HK-2 (cell line): ENCODE results near the gene TACSTD2.
A peak's percentile ranks its signal among the peaks of the same experiment; 100 is the strongest.
"Not testable (repeated sequence)": the region's sequence is repeated elsewhere in the genome, so short reads cannot be mapped to it uniquely, and the experiment has no call there.

Experiments
- DNase-seq: peaks from one replicate; pipeline ENCODE4 v3.0.0-alpha.2; 2018; ENCODE audit not compliant: unreplicated experiment

TACSTD2 gene, protein sequence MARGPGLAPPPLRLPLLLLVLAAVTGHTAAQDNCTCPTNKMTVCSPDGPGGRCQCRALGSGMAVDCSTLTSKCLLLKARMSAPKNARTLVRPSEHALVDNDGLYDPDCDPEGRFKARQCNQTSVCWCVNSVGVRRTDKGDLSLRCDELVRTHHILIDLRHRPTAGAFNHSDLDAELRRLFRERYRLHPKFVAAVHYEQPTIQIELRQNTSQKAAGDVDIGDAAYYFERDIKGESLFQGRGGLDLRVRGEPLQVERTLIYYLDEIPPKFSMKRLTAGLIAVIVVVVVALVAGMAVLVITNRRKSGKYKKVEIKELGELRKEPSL

DNA sequence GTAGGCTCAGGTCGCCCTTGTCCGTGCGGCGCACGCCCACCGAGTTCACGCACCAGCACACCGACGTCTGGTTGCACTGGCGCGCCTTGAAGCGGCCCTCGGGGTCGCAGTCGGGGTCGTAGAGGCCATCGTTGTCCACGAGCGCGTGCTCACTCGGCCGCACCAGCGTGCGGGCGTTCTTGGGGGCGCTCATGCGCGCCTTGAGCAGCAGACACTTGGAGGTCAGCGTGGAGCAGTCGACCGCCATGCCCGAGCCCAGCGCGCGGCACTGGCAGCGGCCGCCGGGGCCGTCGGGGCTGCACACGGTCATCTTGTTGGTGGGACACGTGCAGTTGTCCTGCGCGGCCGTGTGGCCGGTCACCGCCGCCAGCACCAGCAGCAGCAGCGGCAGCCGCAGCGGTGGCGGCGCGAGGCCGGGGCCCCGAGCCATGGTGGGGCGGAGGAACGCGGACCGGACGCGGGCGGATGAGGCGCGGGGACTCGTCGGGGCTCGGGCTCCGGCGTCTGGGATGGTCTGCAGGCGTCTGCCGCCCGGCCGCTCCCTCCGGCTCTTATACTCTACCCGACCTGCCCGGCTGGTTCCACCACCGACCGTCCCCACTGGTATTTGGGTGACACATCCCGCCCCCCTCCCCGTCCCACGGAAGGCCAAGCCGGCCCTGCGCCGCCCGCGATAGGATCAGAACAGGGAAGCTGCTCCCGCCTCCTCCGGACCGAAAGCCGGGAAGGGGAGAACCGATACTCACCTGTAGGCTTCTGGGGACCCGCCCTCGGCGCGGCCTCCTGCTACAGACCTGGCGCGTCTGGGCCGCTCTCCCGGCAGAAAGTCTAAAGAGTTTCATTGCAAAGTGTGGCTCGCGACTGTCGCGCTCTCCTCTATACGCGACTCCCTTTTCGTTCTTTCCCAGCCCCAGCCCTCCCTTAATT, at the start of gene TACSTD2:
Gene TACSTD2, minus strand, starts transcription at position 526 of the 927 bp plus-strand sequence. Its CDS starts 96 bp downstream, at position 430.
- no peak for DNase-seq

DNA sequence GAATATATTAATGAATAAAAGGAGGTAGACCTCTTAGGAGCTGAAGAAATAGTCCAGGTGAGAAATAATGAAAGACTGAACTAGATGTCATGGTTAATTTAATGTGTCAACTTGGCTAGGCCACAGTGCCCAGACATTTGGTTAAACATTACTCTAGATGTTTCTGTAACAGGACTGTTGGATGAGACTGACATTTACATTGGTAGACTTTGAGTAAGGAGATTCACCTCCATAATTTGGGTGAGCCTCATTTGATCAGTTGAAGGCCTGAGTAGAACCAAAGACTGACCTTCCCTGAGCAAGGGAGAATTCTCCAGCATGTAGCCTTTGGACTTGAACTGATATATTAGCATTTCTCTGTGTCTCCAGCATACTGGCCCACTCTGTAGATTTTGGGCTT, 49.2 kb upstream of the TACSTD2 start:
- no peak for DNase-seq

DNA sequence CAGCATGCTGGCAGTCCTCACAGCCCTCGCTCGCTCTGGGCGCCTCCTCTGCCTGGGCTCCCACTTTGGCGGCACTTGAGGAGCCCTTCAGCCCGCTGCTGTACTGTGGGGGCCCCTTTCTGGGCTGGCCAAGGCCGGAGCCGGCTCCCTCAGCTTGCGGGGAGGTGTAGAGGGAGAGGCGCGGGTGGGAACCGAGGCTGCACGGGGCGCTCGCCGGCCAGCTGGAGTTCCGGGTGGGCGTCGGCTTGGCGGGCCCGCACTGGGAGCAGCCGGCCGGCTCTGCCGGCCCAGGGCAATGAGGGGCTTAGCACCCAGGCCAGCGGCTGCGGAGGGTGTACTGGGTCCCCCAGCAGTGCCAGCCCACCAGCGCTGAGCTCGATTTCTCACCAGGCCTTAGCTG, 46.2 kb upstream of the TACSTD2 start:
- not testable (repeated sequence) for DNase-seq

DNA sequence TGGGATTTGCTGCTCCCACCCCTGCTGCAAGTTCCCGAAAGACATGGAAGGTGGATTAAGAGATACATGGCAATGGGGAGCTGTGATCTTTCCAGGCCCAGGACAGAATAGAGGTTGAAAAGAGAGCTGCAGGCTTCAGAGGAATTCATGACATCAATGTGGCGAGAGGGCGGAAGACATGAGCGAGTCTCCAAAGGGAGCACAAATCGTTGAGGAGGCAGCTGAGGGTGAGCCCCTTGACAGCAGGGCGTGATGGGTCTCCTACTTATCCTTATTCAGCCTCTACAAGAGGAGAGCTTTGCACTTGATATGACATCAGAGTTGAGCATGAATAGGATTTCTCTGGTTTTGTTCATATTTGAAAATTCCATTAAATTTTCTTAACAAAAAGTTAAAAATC, 45.5 kb upstream of the TACSTD2 start:
- no peak for DNase-seq

DNA sequence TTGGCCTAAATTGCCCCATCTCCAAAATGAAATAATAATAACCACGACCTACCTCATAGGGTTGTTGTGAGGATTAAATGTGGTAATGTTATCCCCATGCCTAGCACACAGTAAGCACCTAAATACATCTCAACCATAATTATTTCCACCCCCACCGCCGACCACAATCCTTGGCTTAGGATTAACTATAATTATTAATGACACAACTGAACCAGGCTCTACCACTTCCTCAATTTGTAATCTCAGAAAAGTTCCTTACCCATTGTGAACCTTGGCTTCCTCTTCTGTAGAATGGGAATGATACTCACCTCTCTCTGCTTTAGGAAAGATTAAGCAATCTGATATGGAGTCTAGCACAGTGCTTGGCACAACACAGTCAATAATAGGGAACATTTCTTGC, 44.3 kb upstream of the TACSTD2 start:
- no peak for DNase-seq

DNA sequence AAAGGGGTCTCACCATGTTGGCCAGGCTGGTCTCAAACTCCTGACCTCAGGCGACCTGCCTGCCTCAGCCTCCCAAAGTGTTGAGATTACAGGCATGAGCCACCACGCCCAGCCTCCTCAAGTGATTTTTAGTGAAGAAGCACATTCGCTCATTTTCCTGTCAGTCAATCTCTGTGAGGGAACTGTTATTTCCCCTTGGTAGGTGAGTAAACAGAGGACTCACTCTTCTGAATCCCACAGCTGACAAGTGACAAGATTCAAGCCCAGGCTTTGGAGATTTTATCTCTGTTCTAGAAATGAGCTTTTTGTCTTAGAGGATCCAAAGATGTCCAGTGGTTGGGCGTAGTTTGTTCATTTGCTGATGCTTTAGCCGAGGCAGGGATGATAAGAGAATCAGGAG, 43.9 kb upstream of the TACSTD2 start:
- DNase-seq = no peak

DNA sequence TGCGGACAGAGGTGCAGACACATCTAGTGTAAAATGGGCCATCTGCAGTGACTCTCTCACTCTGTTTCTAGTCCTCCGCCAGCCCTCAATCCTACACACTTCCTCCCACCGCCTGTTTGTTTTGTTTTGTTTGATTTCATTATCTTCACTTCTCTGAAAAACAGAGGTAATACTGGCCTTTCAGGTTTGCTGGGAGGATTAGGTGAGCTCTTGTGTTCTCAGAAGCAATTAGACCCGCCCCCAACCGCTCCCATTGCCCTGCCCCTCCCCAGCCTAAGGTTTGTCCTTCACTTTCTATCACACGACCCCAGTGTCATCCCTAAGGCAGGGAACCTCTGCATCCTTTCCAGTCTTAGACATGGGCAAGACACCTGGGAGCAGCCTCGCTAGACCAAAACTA, 43.2 kb upstream of the TACSTD2 start:
- no peak for DNase-seq

DNA sequence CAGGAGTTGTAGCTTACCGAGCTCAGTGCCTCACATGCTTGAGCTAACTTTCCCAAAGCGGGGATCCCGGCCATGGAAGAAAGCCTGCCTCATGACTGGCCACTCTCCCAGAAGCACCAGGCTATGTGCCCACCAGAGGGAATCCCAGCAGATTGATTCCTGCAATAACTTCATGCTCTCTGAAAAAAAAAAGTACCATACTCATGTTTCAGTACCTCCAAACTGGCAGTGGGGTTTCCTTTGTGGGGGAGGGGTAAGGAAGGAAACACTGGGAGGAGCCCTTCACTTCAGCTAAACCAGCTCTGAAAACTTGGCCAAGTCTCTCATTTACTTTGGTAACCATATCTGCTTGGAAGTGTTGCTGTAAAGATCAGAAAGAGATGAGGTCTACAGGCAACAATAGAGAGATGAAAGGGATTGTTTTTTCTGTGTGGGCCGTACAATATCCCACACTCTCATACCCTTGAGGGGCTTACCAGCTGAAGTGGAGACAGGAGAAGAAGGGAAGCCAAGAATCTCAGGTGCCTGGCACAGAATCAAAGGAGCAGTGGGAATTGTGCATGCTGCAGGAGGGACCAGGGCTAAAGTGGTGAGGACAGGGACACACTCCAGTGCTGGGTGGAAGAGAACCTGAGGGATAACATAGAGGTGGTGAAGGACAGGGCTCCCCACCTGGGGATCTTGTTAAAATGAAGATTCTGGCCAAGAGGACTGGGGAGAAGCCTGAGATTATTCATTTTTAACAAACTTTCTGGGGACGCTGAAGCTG, 42.4 kb upstream of the TACSTD2 start:
- DNase-seq = no peak

DNA sequence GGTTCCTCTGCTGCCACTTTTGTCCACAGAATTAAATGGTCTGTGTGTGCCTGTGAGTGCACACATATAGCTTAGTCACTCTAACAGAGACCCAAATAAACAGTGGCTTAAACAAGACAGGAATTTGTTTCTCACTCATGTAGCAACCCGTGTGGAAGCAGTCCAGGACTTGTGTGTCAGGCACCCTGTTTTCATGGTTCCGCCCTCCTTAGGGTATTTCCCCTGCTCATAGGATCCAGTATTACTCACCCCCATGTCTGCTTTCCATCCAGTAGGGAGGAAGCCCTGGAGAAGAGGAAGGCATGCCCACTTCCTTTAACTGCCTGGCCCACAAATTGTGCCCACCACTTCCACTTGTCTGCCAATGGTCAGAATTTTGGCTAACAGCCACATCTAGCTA, 41.3 kb upstream of the TACSTD2 start:
- peak; percentile 58 for DNase-seq

DNA sequence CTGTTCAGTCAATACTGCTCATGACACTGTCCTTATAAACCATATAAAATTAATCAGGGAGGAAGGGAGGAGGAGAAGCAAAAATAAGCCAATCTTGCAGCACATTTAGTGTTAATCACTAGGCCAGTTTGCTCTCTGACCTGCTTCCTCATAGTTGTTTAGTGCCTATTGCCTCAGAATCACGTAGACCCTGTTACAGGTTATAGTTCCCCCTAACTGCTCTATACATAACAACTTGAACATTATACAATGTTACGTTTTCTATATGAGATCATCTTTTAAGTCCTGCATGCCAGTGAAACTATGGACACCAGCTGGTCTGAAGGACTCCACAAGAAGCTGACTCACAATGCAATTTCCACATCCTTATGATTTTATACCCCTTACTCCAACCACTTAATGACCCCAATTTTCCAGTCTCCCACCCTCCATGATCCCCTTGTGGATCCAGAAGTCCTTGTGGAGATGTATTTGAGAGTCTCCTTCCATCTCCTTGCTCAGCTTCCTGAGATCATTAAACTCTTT, 34.9 kb upstream of the TACSTD2 start:
- no peak for DNase-seq

DNA sequence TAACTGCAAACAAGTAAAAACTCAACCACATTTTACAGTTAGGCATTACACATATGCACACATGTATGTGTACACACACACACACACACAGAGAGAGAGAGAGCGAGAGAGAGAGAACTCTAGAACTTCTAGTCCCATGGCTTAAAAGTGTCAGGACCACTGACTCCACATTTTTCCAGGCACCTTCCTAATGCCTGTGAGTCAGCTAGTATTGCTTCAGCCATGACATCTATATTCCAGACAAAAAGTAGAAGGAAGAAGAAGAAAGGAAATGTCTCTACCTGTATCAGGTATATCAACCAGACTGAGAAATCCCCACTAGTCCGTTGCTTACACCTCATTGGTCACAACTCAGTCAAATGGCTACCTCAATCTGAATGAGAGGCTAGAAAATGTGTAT, 31.9 kb upstream of the TACSTD2 start:
- DNase-seq = no peak

DNA sequence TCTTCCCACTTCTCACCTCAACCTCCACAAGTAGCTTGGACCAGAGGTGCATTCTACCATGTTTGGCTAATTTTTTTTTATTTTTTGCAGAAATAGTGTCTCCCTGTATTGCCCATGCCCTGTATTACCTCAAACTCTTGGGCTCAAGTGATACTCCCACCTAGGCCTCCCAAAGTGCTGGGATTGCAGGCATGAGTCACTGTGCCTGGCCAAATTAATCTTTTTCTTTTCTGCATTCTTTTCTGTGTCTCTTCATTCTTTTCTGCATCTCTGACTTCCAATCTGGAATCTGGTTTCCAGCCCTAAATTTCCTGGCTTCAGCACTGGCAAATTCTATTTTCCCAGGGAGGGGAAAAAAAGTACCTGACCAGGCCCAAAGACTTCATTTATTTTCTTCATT, 31.2 kb upstream of the TACSTD2 start:
- no peak for DNase-seq

DNA sequence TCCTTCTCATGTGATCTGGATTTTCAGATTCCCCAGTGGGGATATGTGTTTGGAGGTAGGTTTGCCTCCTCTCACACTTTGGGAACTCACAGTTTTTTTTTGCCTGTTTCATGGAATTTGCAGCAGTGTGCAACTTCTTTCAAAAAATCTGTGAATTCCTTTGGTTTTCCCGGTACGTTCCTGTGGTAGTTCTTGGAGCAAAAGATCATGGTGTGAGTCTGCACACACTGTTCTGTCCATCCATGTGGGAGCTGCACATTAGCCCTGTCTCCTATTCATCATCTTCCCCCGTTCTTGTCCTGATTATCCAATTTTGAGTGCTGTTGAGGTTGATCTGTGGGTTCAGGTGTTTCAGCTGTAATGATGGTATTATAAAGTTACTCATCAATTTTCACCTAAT, 30.3 kb upstream of the TACSTD2 start:
- DNase-seq = no peak

DNA sequence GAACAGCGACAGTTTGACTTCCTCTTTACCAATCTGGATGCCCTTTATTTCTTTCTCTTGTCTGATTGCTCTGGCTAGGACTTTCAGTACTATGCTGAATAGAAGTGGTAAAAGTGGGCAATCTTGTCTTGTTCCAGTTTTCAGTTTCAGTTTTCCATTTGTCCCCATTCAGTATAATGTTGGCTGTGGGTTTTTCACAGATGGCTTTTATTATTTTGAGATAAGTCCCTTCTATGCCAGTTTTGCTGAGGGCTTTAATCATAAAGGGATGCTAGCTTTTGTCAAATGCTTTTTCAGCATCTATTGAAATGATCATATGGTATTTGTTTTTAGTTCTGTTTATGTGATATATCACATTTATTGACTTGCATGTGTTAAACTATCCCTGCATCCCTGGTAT, 24.9 kb upstream of the TACSTD2 start:
- not testable (repeated sequence) for DNase-seq

DNA sequence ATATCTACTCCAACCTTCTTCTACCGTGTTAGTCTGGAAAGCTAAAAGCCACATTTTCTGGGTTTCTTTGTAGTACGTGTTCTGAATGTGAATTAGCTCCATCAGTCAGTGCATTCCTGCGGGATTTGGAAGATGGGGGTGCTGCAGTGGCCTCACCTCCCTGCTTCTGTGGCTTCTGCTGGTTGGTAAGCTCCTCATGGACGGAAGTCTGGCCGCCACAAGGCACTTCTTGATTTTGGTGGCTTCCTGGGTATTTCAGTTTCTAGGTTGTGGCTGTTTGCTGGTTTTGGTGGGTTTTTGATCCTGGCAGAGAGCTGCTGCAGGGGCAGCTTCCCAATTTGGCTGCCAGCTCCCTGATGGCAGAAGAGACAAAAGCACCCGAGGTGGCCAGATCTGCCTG, 20.9 kb upstream of the TACSTD2 start:
- no peak for DNase-seq

DNA sequence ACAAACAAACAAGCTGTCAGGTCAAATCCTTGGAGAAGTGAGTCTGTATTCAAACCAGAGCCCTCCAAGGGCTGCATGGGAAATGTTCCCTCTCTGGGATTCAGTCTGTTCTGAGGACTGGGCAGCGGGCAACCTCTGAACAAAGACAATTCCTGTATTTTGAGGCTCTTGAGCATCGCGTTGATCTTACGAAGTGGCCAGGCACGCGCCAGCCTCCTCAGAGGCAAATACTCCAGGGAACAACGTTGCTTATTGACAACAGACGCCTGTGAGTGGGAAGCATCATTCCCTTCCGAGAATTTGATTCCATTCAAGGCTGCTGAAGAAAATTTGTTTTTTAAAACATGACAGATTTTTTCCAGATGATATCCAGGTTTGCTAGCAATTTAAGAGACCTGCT, 20.0 kb upstream of the TACSTD2 start:
- DNase-seq = no peak

DNA sequence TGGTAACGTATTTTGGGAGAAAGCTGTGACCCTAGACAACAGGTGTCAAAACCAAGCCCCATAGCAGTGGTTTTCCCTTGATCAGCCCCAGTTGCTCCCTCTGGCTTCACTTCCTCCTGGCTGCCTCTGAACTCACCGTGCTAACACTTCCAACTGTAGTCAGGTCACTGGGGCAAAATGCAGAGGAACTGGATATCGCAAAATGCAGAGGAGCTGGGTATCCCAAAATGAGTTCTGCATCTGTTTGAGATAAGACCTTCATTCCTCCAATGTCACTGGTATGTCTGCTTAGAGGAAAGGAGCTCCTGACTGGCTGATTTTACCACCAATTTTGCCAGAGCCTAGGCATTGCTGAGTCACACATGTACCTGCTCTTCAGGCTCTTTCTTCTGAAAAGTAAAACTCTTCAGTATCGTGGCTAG, 19.6 kb upstream of the TACSTD2 start:
- DNase-seq = no peak

DNA sequence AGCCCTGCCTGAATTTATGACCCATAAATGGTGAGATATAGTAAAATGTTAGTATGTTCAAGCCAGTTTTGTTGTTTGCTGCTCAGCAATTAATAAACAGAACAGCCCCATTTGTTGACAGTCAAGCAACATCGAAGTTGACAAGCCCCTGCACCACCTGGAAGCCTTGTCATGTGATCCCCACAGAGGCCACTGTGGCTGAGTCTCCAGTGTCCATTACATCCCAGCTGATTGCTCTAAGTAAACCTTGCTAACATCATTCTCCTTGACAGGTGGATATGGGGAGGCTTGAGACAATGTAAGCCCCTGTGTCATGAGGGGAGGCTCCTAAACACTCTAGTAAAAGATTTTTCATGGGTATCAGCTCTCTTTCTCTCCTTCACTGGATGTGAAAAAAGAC, 17.5 kb upstream of the TACSTD2 start:
- no peak for DNase-seq

DNA sequence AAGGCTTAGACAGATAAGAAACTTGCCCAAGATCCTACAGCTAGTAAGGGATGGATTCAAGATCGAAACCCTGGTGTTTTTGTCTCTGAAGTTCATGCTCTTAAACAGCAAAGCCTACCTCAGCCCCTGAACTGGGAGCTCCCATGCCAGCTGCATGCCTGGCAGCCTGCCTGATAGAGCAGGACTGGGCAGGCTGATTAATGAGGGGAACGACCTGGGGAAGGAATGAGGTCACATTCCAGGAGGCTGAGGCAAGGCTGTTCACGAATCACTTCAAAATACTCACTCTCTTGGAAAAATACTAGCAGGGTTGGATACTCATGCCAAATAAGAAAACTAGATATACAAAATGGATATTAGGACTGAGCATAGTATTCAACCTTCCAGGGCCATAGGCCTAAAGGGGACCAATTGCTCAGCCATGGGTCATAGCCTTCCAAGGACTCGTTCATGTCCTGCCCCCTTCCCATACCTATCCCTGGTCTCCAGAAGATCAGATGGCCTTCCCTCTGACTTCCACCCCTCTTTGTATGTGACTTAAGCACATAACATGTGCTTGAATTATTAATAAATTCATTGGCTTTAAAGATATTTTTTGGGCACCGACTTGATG, 15.6 kb upstream of the TACSTD2 start:
- DNase-seq = peak; percentile 70

DNA sequence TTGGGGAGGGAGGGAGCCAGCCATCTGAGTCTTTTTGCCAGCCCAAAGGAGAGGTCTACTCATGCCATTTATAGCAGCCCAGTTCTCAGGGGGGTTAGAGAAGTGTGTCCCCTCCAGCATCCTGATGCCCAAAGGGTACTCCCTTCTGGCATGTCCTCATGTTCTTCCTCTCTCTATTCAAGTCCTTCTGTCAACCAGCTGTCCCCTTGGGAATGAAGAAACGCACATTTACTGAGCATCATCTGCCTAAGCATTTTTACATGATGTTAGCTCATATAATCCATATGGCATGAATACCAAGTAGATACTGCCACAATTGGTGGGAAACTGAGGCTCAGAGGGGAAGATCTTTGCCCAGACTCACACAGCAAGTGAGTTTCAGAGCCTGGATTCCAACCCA, 14.8 kb upstream of the TACSTD2 start:
- DNase-seq = no peak

DNA sequence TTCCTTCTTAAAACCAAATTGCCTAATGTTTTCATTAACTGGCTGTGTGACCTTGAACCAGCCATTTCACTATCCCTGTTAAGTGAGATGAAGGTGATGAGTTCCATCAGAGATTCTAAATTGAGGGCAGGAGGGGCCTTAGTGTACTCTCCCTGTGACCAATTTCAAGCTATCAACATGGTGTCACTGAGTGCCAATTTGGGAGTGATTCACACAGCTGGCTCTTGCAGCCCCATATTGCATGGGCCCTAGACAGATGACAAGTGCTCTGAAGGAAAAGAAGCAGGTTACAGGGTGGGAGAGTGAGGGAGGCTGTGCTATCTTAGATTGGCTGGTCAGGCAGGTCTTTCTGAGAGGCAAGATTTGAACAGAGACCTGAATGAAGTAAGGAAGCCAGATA, 13.0 kb upstream of the TACSTD2 start:
- no peak for DNase-seq

DNA sequence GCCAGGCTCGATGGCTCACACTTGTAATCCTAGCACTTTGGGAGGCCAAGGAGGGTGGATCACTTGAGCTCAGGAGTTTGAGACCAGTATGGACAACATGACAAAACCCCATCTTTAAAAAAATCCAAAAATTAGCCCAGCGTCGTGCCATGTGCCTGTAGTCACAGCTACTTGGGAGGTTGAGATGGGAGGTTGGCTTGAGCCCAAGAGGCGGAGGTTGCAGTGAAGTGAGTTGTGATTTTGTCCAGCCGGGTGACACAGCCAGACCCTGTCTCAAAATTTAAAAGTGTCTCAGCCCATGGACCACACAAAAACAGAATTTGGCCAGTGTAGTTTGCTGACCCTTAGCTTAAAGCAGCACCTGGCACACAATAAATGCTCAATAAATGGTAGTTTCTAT, 11.3 kb upstream of the TACSTD2 start:
- no peak for DNase-seq
